GM12878 (cell line): ENCODE results near the gene RNF167. TPM values are rescaled to one million over a fixed set of nuclear protein-coding genes. Genes with fewer than 3 reads are reported as not detected.

ENCODE experiments used
- ATAC-seq: fragments of 200-7000 bp; cut with Tn5 transposase; 3 replicates; pipeline ENCODE4 v1.9.1; 2020; ENCODE audit warnings: mild to moderate bottlenecking, moderate library complexity
- BruUV-seq: library from RNA; stranded (reverse); fragments of 400-500 nt; replicated peaks from 2 replicates; lab custom pipeline; 2021; lab: Mats Ljungman, UMichigan
- CTCF ChIA-PET: fragments of 300-600 bp; sonication (Branson Sonifier 250); formaldehyde crosslinking; extraction: SDS; loops from one replicate; lab custom pipeline; 2021; ENCODE audit warnings: inconsistent platforms; lab: Yijun Ruan, JAX
- POLR2A ChIA-PET: fragments of 350-600 bp; formaldehyde crosslinking; extraction: SDS; loops from one replicate; lab custom pipeline; 2021; ENCODE audit warnings: inconsistent platforms; lab: Charles Lee
- RAD21 ChIA-PET: fragments of 300-600 bp; sonication (Branson Sonifier 250); formaldehyde crosslinking; loops from one replicate; lab custom pipeline; 2023; ENCODE audit warnings: antibody characterized with exemption; ENCODE audit not compliant: unreplicated experiment; lab: Charles Lee
- SMC1A ChIA-PET: fragments of 300-600 bp; sonication (Branson Sonifier 250); formaldehyde crosslinking; loops from one replicate; lab custom pipeline; 2023; ENCODE audit not compliant: unreplicated experiment, uncharacterized antibody; lab: Charles Lee
- DNase-seq: peaks from one replicate; pipeline ENCODE4 v3.0.0-alpha.2; 2011; ENCODE audit warnings: low read depth, low spot score
- FAIRE-seq: peaks from 3 replicates; lab custom pipeline; 2011; peaks lifted over from hg19 to GRCh38; lab: Jason Lieb, UNC
- H2AFZ ChIP-seq: 2 replicates; pipeline ENCODE4 v1.6.0; 2011; ENCODE audit warnings: low read depth, low read length, control low read depth; ENCODE audit not compliant: control insufficient read depth
- H3K27ac ChIP-seq: 2 replicates; pipeline ENCODE4 v1.5.1; 2011; ENCODE audit warnings: control low read depth; ENCODE audit not compliant: control insufficient read depth, insufficient read depth
- H3K27me3 ChIP-seq, 2 experiments: replicated peaks in 1 of 2; 2 replicates each; pipeline versions ENCODE4 v1.6.0 to v1.6.1; 2011; ENCODE audit warnings: low read length in 1 of 2; ENCODE audit not compliant: control insufficient read depth in 2 of 2, insufficient read depth in 2 of 2
- H3K36me3 ChIP-seq, 2 experiments: 2 replicates each; pipeline ENCODE4 v1.5.1; 2011; ENCODE audit warnings: low read length in 1 of 2; ENCODE audit not compliant: control insufficient read depth in 2 of 2, insufficient read depth in 2 of 2
- H3K4me1 ChIP-seq: 2 replicates; pipeline ENCODE4 v1.6.1; 2011; ENCODE audit warnings: mild to moderate bottlenecking, low read length, moderate library complexity, mixed read lengths; ENCODE audit not compliant: control insufficient read depth, insufficient read depth
- H3K4me2 ChIP-seq: 2 replicates; pipeline ENCODE4 v1.6.0; 2011; ENCODE audit warnings: control low read depth; ENCODE audit not compliant: control insufficient read depth, insufficient read depth
- H3K4me3 ChIP-seq: fragments of 200-600 bp; sonication (generic); 2 replicates; pipeline ENCODE4 v1.5.1; 2016
- H3K79me2 ChIP-seq: 2 replicates; pipeline ENCODE4 v1.6.0; 2011; ENCODE audit warnings: low read length; ENCODE audit not compliant: control insufficient read depth, insufficient read depth
- H3K9ac ChIP-seq: 2 replicates; pipeline ENCODE4 v1.8.0; 2011; ENCODE audit warnings: low read length, control low read depth, mixed read lengths; ENCODE audit not compliant: control insufficient read depth, insufficient read depth
- H3K9me3 ChIP-seq: replicated peaks from 3 replicates; pipeline ENCODE4 v1.5.1; 2011; ENCODE audit warnings: mild to moderate bottlenecking, low read length; ENCODE audit not compliant: control insufficient read depth, insufficient read depth
- H4K20me1 ChIP-seq: 2 replicates; pipeline ENCODE4 v1.6.0; 2011; ENCODE audit not compliant: control insufficient read depth, insufficient read depth
- BHLHE40 ChIP-seq, 2 experiments: fragments of 450-650 bp in 1 of 2; IDR thresholded peaks; 2 replicates each; pipeline ENCODE4 v1.6.1; 2011 to 2017; ENCODE audit warnings: low read depth in 2 of 2, borderline replicate concordance in 1 of 2, improper control_type of control experiment in 1 of 2, low read length in 1 of 2, mild to moderate bottlenecking in 1 of 2
- IKZF2 ChIP-seq, 2 experiments: fragments of 450-650 bp; IDR thresholded peaks; 2 replicates each; pipeline ENCODE4 v1.6.1; 2017; ENCODE audit warnings: mild to moderate bottlenecking in 2 of 2, moderate library complexity in 2 of 2
- MEF2A ChIP-seq: IDR thresholded peaks from 2 replicates; pipeline ENCODE4 v1.6.1; 2011; ENCODE audit warnings: low read depth, mild to moderate bottlenecking, low read length, moderate library complexity; ENCODE audit not compliant: insufficient read depth
- NBN ChIP-seq: fragments of 450-650 bp; IDR thresholded peaks from 2 replicates; pipeline ENCODE4 v1.6.1; 2016
- RB1 ChIP-seq: fragments of 450-650 bp; formaldehyde crosslinking; IDR thresholded peaks from 2 replicates; pipeline ENCODE4 v1.6.1; 2017; ENCODE audit warnings: mild to moderate bottlenecking, borderline replicate concordance
- SIX5 ChIP-seq: IDR thresholded peaks from 2 replicates; pipeline ENCODE4 v1.6.1; 2011; ENCODE audit warnings: mild to moderate bottlenecking, low read depth, low read length, moderate library complexity; ENCODE audit not compliant: severe bottlenecking
- SMARCA5 ChIP-seq: fragments of 450-650 bp; IDR thresholded peaks from 2 replicates; pipeline ENCODE4 v1.6.1; 2017; ENCODE audit warnings: mild to moderate bottlenecking
- SMC3 ChIP-seq: IDR thresholded peaks from 2 replicates; pipeline ENCODE4 v1.6.1; 2011; ENCODE audit warnings: low read length, improper control_type of control experiment, borderline replicate concordance
- TCF7 ChIP-seq: IDR thresholded peaks from 2 replicates; pipeline ENCODE4 v1.6.1; 2014; ENCODE audit warnings: antibody characterized with exemption, borderline replicate concordance
- ZNF592 ChIP-seq: fragments of 450-650 bp; IDR thresholded peaks from 2 replicates; pipeline ENCODE4 v1.6.1; 2017; ENCODE audit warnings: mild to moderate bottlenecking, moderate library complexity
- WGBS: methylation state at CpG from one replicate; pipeline ENCODE4 v1.1.6; 2016; ENCODE audit warnings: low lambda C conversion rate; ENCODE audit not compliant: insufficient replicate concordance, insufficient coverage; ENCODE audit errors: missing lambda C conversion rate; 5-methylcytosine and 5-hydroxymethylcytosine counted together
- in situ Hi-C: fragments of 300-500 bp; cut with MboI; formaldehyde crosslinking; loops from 9 replicates; pipeline ENCODE4 v1.14.3; 2018; ENCODE audit warnings: mixed read lengths
- intact Hi-C: fragments of 100-400 bp; cut with micrococcal nuclease; formaldehyde crosslinking; loops from one replicate; pipeline ENCODE4 v1.14.2; 2022; ENCODE audit not compliant: unreplicated experiment
- polyA plus RNA-seq, 11 experiments: library from polyadenylated mRNA; depleted of rRNA in 4 of 11; unstranded in 6 of 11; stranded (reverse) in 5 of 11; fragments of >200 nt; fragmentation: Nextera tagmentation in 4 of 11; fragmentation: Illumina TruSeq in 1 of 11; extraction: Ambion mirVana in 4 of 11; extraction: Trizol in 1 of 11; gene quantifications; 1 replicate in 1 of 11; 2 replicates in 10 of 11; pipeline versions ENCODE4 v1.2.1 to v1.2.3, GENCODE V29; 2011 to 2016; ENCODE audit warnings: inconsistent platforms in 2 of 11, missing spikeins in 2 of 11, low read depth in 1 of 11
- total RNA-seq, 4 experiments: library from RNA; depleted of rRNA in 3 of 4; stranded (reverse); fragments of >200 nt in 3 of 4; fragmentation: Illumina TruSeq in 1 of 4; extraction: Trizol in 1 of 4; gene quantifications; 2 replicates each; pipeline versions ENCODE4 v1.2.1 to v1.2.3, GENCODE V29; 2013 to 2021
- TF ChIP-seq, protein P1 (sequence below): IDR thresholded peaks from 2 replicates; pipeline ENCODE4 v1.6.1; 2011; ENCODE audit warnings: borderline replicate concordance, low read depth, mild to moderate bottlenecking, moderate library complexity, low read length; ENCODE audit not compliant: insufficient read depth, poor library complexity, severe bottlenecking
- TF ChIP-seq, protein P2 (sequence below), 3 experiments: IDR thresholded peaks in 2 of 3; conservative IDR thresholded peaks in 1 of 3; 2 replicates each; pipeline ENCODE4 v1.5.1; 2011; ENCODE audit warnings: low read depth in 3 of 3, low read length in 3 of 3, mild to moderate bottlenecking in 3 of 3, control low read depth in 2 of 3, moderate library complexity in 2 of 3, inconsistent platforms in 1 of 3, mixed read lengths in 1 of 3; ENCODE audit not compliant: control insufficient read depth in 2 of 3, insufficient read depth in 1 of 3; ENCODE audit errors: extremely low read depth in 1 of 3

RNF167 gene
- total and polyA plus RNA-seq, 10 of the 15 experiments (the other 5 are each of a cell fraction or from before 2014, with no cell fraction given), result 33.6 to 147 (median 57.6) TPM

GRCh38 chr17:4902540-4902939 lies 37.5 kb upstream of the RNF167 start (continued):
- TF ChIP-seq, protein P1, sequence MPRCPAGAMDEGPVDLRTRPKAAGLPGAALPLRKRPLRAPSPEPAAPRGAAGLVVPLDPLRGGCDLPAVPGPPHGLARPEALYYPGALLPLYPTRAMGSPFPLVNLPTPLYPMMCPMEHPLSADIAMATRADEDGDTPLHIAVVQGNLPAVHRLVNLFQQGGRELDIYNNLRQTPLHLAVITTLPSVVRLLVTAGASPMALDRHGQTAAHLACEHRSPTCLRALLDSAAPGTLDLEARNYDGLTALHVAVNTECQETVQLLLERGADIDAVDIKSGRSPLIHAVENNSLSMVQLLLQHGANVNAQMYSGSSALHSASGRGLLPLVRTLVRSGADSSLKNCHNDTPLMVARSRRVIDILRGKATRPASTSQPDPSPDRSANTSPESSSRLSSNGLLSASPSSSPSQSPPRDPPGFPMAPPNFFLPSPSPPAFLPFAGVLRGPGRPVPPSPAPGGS, result no peak
- TF ChIP-seq TCF7, result no peak
- no peak for TF ChIP-seq MEF2A

DNA sequence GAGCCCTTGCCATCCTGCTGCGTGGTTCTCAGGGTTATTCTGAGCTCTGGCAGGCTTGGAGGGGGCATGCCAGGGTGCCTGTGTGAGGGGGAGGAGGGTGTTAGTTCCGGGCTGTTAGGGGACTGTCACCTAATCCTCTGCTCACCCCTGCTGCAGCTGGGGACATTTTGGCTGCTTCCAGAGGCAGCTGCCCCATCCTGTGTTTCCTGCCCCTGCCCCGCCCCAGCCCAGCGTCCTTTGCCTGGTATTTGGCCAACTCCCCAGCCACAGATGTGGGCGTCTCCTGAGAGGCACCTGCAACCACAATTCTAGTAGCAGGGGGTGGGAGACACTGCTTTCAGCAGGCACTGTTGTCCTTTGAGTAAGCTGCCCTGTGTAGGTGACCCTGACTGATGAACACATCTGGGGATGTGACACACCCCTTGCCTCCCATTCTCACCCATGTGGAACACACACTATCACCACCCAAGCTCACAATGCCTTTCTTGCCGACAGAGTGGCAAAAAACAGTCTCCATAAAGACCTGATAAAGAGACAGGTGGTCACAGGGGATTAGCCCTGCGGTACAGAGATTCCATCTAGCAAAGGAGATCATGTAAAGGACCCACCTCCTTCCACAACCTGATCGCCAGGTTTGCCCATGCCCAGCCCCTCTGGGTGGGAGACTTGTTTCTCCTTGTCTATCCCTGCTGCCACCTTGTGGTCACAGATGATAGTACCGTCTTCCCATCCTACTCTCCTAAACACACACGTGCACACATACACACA lies 36.8 kb upstream of the RNF167 start, which contains the start of gene CHRNE:
TSS of gene CHRNE (minus strand) at position 48 of the 768 bp plus-strand sequence. CDS start at position 13, 35 bp downstream.
- SMC1A ChIA-PET, result interaction anchor here (0.6 to 1.6 kb wide), 10 partner anchors 13 to 336 kb away, joined by 3 to 4 read pairs (median 4); partner anchors contain the start of genes ARRB2, RNF167 and SLC25A11
- DNase-seq (peak; percentile 37), ATAC-seq (peak; percentile 80), FAIRE-seq (peak; percentile 91)
- in situ Hi-C loops, result no loop called here
- CTCF ChIA-PET, result interaction anchor here (0.6 to 3.0 kb wide), 24 partner anchors 10 to 467 kb away, joined by 3 to 11 read pairs (median 4); partner anchors contain the start of genes ARRB2 and SPAG7
- 0% methylated on average over 10 of the region's 10 CpGs for WGBS
- Histone ChIP-seq H4K20me1 (no peaks in the 10 kb centered on the region), H3K9ac (no peak within 1 kb of the TSS), H3K4me2 (peak within 1 kb of the TSS; percentile 36; the same call in 1 of the 2 replicates), H3K27ac (no peak within 1 kb of the TSS), H2AFZ (no peak within 1 kb of the TSS; the same call in 1 of the 2 replicates), H3K79me2 (no peaks in the 10 kb centered on the region), H3K4me1 (peaks cover 20% of the 10 kb centered on the region), H3K27me3 (no peaks in the 10 kb centered on the region; a peak in 2 of 4 replicates), H3K36me3 (no peaks in the 10 kb centered on the region), H3K9me3 (no peaks in the 10 kb centered on the region; the same call in 2 of the 3 replicates), H3K4me3 (no peak within 1 kb of the TSS)
- BruUV-seq, result no TSS peak
- intact Hi-C loops, result loop anchor here (5.0 kb wide), 1 partner anchor 171 kb away; the partner anchor contains the start of gene MED11
- POLR2A ChIA-PET, result interaction anchor here (1.4 kb wide), 1 partner anchor 35 kb away, joined by 3 read pairs; no protein-coding TSS in a partner anchor
- RAD21 ChIA-PET, result interaction anchor here (0.9 to 1.3 kb wide), 3 partner anchors 37 to 194 kb away, joined by 3 to 4 read pairs (median 3); partner anchors contain the start of genes PFN1, RNF167 and SLC25A11
- TF ChIP-seq NBN (no peak), ZNF592 (no peak), SMARCA5 (0 out of 2 replicates have a peak, but pooled peaks have one; percentile 55), BHLHE40 (IDR thresholded peaks at IDR 0.05; ENCODE audit: borderline replicate concordance in 1 of 2, low read depth in 2 of 2, low read length in 1 of 2) (peak; percentile 54 to 67; a peak in 2 of 4 replicates), SMC3 (peak; percentile 46; the same call in 1 of the 2 replicates), SIX5 (no peak), IKZF2 (IDR thresholded peaks at IDR 0.05) (0 out of 4 replicates have a peak, but pooled peaks of 1 of the 2 experiments have one; percentile 14), RB1 (peak; percentile 68; the same call in 1 of the 2 replicates)
- TF ChIP-seq, protein P2, sequence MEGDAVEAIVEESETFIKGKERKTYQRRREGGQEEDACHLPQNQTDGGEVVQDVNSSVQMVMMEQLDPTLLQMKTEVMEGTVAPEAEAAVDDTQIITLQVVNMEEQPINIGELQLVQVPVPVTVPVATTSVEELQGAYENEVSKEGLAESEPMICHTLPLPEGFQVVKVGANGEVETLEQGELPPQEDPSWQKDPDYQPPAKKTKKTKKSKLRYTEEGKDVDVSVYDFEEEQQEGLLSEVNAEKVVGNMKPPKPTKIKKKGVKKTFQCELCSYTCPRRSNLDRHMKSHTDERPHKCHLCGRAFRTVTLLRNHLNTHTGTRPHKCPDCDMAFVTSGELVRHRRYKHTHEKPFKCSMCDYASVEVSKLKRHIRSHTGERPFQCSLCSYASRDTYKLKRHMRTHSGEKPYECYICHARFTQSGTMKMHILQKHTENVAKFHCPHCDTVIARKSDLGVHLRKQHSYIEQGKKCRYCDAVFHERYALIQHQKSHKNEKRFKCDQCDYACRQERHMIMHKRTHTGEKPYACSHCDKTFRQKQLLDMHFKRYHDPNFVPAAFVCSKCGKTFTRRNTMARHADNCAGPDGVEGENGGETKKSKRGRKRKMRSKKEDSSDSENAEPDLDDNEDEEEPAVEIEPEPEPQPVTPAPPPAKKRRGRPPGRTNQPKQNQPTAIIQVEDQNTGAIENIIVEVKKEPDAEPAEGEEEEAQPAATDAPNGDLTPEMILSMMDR (IDR thresholded peaks at IDR 0.05 in 2 of 3, conservative IDR thresholded peaks at IDR 0.05 in 1 of 3; ENCODE audit: control insufficient read depth in 2 of 3, extremely low read depth in 1 of 3, insufficient read depth in 1 of 3, low read depth in 3 of 3, low read length in 3 of 3), result peak; percentile 73 to 81 (median 77)
